WTC11 (cell line): ENCODE results near the gene RIBC2.

ENCODE experiments used
- CTCF ChIP-seq: fragments of 200-600 bp; IDR thresholded peaks from 2 replicates; pipeline ENCODE4 v1.8.0; 2022; ENCODE audit warnings: antibody characterized with exemption
- FOXP1 ChIP-seq: sonication (generic); formaldehyde crosslinking; IDR thresholded peaks from 2 replicates; pipeline ENCODE4 v1.8.0; 2022; ENCODE audit warnings: missing genetic modification reagents, mild to moderate bottlenecking, moderate library complexity, borderline replicate concordance
- JAZF1 ChIP-seq: fragments of 250-450 bp; sonication (Bioruptor Pico); IDR thresholded peaks from 2 replicates; pipeline ENCODE4 v1.9.0; 2021; ENCODE audit warnings: moderate library complexity, mild to moderate bottlenecking, inconsistent platforms
- NFATC4 ChIP-seq: fragments of 250-450 bp; sonication (Bioruptor Pico); IDR thresholded peaks from 2 replicates; pipeline ENCODE4 v1.9.0; 2021; ENCODE audit warnings: mild to moderate bottlenecking
- PREB ChIP-seq: sonication (generic); formaldehyde crosslinking; IDR thresholded peaks from 2 replicates; pipeline ENCODE4 v1.8.1; 2022; ENCODE audit warnings: mild to moderate bottlenecking, missing genetic modification reagents, moderate library complexity, borderline replicate concordance
- RELA ChIP-seq: sonication (generic); formaldehyde crosslinking; IDR thresholded peaks from 2 replicates; pipeline ENCODE4 v1.8.1; 2022; ENCODE audit warnings: missing genetic modification reagents, mild to moderate bottlenecking, borderline replicate concordance
- STAT6 ChIP-seq: sonication (generic); formaldehyde crosslinking; conservative IDR thresholded peaks from 2 replicates; pipeline ENCODE4 v1.8.1; 2023; ENCODE audit warnings: mild to moderate bottlenecking, low read depth, missing genetic modification reagents, moderate library complexity
- ZNF423 ChIP-seq: fragments of 250-450 bp; sonication (Bioruptor Pico); IDR thresholded peaks from 2 replicates; pipeline ENCODE4 v2.1.2; 2022; ENCODE audit warnings: mild to moderate bottlenecking, moderate library complexity

- no peak for TF ChIP-seq CTCF
- no peak for TF ChIP-seq NFATC4 (CRISPR knock-in tag)
- TF ChIP-seq JAZF1 (CRISPR knock-in tag), result no peak
- no peak for TF ChIP-seq ZNF423 (CRISPR knock-in tag)
- TF ChIP-seq PREB (CRISPR knock-in tag), result no peak
- no peak for TF ChIP-seq STAT6 (CRISPR knock-in tag)
- no peak for TF ChIP-seq FOXP1 (CRISPR knock-in tag)
- TF ChIP-seq RELA (CRISPR knock-in tag), result no peak
Measured at GRCh38 chr22:45428391-45429385, 15.2 kb downstream of the RIBC2 start.
